Fibroblast of skin of abdomen (primary cell): ENCODE measurements around the gene MICU1.
"Not testable (repeated sequence)": the region's sequence is repeated elsewhere in the genome, so short reads cannot be mapped to it uniquely, and the experiment has no call there.

Source experiments
- DNase-seq: peaks from one replicate; pipeline ENCODE4 v3.0.0-alpha.2; 2013

Gene MICU1

DNA sequence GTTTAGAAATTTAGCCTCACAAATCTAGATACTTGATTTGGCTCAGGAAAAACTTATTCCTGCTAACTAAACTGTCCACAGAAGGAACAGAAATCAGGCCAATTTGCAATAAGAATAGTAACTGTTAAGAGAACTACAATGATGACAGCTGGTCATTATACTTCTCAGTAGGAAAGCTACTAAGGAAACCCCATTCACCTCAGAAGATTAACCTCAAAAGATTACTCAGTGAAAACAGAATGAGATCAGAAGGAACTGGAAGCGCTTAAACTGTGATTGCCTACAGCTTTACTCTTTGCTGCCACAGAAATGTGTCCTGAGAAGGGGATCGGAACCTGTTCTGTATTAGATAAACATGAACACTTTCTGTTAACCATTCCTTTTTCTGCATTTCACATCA, 246.8 kb downstream of the MICU1 start:
- DNase-seq: no peak

- DNase-seq: no peak
These were observed 250.3 kb downstream of the MICU1 start for GRCh38 chr10:72375585-72375984.

- DNase-seq: peak; percentile 22
These were observed 250.7 kb downstream of the MICU1 start for GRCh38 chr10:72375173-72375572.

DNA sequence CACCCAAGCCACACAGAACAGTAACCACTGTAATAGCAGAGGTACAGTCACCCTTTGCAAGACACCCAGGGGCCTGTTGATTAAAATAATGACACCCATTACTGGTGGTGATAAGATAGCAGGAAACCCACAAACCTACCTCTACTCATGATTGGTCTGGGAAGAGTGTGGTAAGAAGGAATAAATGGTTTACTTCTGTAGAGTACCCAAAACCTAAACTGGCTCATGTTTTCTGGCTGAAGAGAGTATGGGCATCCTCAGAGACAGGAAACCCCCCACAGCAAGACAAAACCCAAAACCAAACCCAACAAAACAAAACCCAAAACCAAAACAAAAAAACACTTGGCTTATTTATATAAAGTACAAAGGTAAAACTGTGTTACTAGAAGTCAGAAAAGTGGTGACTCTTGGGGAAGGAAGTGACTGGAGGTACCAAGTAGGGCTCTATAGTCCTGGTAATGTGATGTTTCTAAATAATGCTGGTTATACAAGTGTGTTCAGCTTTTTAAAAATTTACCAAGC, 255.6 kb downstream of the MICU1 start:
- DNase-seq: no peak

GRCh38 chr10:72367301-72367960, 258.4 kb downstream of the MICU1 start:
- DNase-seq: no peak

GRCh38 chr10:72365106-72365895, 260.6 kb downstream of the MICU1 start:
- DNase-seq: no peak

GRCh38 chr10:72364239-72364777, 261.6 kb downstream of the MICU1 start:
- peak; percentile 92 for DNase-seq

DNA sequence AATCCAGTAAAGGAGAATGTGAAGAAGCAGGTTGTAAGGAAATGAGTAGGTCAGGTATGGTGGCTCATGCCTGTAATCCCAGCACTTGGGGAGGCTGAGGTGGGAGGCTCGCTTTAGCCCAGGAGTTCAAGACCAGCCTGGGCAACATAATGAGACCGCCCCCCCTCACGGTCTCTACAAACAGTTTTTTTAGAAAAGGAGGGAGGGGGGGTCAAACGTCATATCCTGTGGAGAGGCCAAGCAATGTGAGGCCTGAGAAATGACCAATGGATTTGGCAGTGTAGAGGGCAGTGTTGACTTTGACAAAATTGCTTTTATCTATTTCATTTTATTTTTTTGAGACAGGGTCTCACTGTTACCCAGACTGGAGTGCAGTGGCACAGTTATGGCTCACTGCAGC, 268.9 kb downstream of the MICU1 start:
- no peak for DNase-seq

- no peak for DNase-seq
These were observed 269.8 kb downstream of the MICU1 start for GRCh38 chr10:72356115-72356514.

DNA sequence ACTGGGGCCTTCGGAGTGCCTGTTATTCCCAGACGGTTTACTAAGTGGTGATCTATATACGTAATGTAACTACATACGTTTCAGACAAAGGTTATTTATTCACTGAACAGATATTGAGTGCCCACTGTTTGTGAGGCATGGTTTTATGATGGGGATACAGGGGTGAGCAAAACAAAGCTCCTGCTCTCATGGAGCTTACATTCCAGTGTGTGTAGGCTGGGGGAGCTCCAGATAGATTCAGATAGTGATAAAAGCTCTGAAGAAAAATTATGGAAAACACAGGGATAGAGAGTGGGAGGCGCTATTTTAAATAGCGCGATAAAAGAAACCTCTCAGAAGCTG, 270.7 kb downstream of the MICU1 start:
- no peak for DNase-seq

DNA sequence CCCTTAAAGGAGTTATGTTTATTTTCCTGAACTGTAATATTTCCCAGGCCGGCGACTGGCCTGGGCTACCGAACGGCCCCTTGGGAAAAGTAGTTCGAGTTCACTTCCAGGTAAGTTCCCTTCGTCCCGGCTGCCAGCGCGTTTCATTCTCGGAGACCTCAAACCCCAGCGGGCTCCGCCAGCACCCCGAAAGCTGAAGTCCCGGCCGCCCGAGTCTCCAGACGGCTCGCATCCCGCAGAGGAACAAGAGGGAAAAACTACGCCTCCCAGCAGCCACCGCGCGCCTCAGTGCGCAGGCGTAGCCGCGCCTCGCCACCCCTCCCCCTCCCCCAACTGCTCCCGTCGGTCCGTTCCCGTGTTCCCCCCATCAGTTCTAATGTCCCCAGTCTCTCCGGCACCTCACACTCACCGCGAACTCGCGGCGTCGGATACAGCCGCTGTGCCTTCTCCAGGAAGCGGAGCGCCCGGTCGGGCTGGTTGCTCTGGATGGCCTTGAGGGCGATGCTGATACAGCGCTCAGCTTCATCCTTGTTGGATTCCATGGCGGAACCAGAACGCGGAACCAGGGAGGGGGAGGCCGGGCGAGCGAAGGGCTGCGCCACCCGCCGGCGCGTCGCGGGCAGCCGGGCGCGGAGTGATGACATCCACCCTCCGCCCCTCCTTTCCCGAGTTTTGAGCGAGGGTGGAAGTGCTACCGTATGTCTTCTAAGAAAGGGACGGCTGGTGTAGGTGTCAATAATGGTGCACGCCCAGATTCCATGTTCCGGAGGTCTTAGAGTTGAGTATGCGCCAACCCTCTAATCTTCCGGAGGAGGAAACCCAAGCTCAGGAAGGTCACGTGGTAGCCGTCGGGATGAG, 271.3 kb downstream of the MICU1 start, which contains the start of gene DNAJB12:
Gene DNAJB12, minus strand, starts transcription at position 564 of the 858 bp plus-strand sequence. Its CDS starts 22 bp downstream, at position 542.
- DNase-seq: peak; percentile 97

- no peak for DNase-seq
These were observed 271.9 kb downstream of the MICU1 start for GRCh38 chr10:72353965-72354355.

DNA sequence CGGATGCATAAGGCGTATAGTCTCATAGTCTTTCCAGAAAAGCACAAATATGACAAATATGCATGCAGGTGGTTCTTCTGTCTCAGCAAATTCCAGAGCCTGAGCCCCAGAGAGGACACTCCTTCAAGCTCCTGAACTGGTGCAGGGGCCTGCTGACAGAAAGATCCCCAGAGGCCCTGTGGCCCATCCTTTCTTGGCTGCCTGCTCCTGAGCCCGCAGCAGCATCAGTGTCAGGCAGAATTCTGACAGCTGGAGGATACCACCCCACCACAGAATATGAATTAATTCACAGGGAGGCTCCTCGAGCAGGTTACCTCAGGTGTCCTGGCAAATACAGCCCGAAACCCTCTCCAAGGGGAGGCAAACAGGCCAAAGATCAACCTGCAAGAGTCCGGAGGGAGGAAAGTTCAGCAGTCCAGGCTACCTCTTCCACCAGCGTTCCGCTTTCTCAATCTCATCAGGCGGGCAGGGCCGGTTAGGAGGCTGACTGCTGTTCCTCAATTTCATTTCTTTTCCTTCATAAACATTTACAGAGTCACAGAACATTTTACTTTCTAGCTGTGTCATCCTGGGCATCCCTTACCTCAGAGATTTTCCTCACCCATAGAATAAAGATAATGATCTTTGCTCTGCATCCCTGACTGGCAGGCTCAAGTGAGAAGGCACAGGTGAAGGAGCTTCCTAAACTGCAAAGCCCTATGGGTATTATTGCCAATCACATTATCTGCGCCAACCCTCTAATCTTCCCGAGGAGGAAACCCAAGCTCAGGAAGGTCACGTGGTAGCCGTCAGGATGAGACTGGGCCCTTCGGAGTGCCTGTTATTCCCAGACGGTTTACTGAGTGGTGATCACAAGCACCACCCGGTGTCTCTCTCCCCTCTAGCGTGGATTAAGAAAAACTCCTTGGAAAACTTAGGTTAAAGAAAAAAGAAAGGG, 272.6 kb downstream of the MICU1 start:
- DNase-seq: peak; percentile 29

GRCh38 chr10:72351479-72351878, 274.4 kb downstream of the MICU1 start:
- no peak for DNase-seq

- DNase-seq: no peak
These were observed 276.4 kb downstream of the MICU1 start for GRCh38 chr10:72349438-72349837.

- no peak for DNase-seq
These were observed 277.6 kb downstream of the MICU1 start for GRCh38 chr10:72348282-72348681.

DNA sequence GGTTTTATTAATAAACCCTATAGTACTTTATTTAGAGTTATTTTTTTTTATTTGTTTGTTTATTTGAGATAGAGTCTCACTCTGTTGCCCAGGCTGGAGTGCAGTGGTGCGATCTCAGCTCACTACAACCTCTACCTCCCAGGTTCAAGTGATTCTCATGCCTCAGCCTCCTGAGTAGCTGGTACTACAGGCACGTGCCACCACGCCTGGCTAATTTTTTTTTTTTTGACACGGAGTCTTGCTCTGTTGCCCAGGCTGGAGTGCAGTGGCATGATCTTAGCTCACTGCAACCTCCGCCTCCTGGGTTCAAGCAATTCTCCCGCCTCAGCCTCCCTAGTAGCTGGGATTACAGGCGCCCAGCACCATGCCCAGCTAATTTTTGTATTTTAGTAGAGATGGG, 279.8 kb downstream of the MICU1 start:
- DNase-seq: not testable (repeated sequence)

- no peak for DNase-seq
These were observed 280.9 kb downstream of the MICU1 start for GRCh38 chr10:72344932-72345331.

DNA sequence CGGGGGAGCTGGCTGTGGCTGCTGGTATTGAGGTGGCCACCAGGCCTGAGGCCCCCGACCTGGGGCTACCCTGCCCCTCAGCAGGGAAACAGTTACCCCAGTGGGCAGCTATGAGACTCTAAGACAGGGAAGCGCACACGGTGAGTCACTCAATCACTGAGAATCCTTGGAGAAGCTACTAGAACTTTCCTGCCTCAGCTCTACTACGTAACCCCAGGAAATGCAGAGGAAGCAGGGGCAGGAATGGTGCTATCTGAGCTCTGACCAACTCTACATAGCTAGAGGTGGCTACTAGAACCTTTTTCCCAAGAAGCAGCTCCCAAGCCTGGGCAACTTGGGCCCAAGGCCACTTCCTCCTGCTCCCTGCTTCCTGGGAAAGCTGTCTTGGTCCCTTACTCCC, 283.0 kb downstream of the MICU1 start:
- DNase-seq: no peak

DNA sequence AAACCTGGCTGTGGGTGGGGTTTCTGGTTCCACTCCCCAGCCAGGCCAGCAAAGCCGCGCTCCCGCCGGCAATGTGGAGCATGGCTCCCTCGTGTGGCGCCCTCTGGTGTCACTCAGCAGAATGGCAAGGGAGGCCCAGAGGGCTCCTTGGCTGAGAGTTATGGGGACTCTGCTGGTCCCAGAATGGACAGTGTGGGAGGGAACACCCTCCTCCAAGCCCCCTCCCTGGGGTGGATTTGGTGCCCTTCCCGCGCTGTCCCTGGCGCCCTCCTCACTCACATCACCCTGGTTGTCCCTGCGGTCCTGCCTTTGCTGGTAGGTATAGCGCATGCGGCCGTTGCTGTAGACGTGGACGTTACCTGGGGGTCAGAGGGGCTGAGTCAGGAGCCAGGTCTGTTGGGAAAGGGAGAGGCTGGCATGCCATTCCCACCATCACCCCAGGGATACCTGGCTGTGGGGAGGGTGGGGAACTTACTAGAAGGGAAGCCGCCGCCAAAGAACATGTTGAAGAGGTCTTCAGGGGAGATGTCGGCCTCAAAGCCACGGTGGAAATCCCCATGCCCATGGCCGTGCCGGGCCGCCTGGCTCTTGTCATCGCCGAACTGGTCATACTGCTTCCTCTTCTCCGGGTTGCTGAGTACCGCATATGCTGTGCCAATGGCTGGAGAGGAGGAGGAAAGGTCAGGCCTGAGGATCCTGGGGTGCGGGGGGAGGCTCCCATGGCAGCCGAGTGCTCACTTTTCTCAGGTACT, 285.2 kb downstream of the MICU1 start:
- DNase-seq: peak; percentile 53

GRCh38 chr10:72338180-72338579, 287.7 kb downstream of the MICU1 start:
- DNase-seq: no peak
